PC-3 (cell line): ENCODE results near the gene SLC3A2.

Experiments
- EZH2 ChIP-seq: fragments of 300-600 bp; sonication (generic); IDR thresholded peaks from one replicate; pipeline ENCODE4 v1.6.1; 2017; ENCODE audit warnings: antibody characterized with exemption, mild to moderate bottlenecking, low read length; ENCODE audit not compliant: unreplicated experiment
- EZH2phosphoT487 ChIP-seq: fragments of 300-600 bp; sonication (generic); IDR thresholded peaks from 2 replicates; pipeline ENCODE4 v1.6.1; 2018; ENCODE audit warnings: mild to moderate bottlenecking, antibody characterized with exemption, low read length, borderline replicate concordance
- TF ChIP-seq, protein P1 (sequence below): fragments of 300-600 bp; sonication (generic); conservative IDR thresholded peaks from 2 replicates; pipeline ENCODE4 v1.5.1; 2017; ENCODE audit warnings: antibody characterized with exemption, low read depth, mild to moderate bottlenecking, low read length

- TF ChIP-seq, protein P1, sequence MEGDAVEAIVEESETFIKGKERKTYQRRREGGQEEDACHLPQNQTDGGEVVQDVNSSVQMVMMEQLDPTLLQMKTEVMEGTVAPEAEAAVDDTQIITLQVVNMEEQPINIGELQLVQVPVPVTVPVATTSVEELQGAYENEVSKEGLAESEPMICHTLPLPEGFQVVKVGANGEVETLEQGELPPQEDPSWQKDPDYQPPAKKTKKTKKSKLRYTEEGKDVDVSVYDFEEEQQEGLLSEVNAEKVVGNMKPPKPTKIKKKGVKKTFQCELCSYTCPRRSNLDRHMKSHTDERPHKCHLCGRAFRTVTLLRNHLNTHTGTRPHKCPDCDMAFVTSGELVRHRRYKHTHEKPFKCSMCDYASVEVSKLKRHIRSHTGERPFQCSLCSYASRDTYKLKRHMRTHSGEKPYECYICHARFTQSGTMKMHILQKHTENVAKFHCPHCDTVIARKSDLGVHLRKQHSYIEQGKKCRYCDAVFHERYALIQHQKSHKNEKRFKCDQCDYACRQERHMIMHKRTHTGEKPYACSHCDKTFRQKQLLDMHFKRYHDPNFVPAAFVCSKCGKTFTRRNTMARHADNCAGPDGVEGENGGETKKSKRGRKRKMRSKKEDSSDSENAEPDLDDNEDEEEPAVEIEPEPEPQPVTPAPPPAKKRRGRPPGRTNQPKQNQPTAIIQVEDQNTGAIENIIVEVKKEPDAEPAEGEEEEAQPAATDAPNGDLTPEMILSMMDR, result no peak
- TF ChIP-seq EZH2phosphoT487, result no peak
- TF ChIP-seq EZH2, result no peak
Measured at GRCh38 chr11:62918531-62918930, 37.8 kb downstream of the SLC3A2 start.
